IMR-90 (cell line): ENCODE data around the gene CIAO2A. TPM values are rescaled to one million over a fixed set of nuclear protein-coding genes. Genes with fewer than 3 reads are reported as not detected.

Experiments used
- ATAC-seq: fragments of 200-7000 bp; cut with Tn5 transposase; 2 replicates; pipeline ENCODE4 v1.9.1; 2020; ENCODE audit warnings: low read depth, mild to moderate bottlenecking, moderate library complexity
- BruUV-seq: library from RNA; stranded (reverse); fragments of 400-500 nt; replicated peaks from 2 replicates; lab custom pipeline; 2021; lab: Mats Ljungman, UMichigan
- CTCF ChIA-PET: fragments of 300-600 bp; formaldehyde crosslinking; extraction: SDS; loops from one replicate; lab custom pipeline; 2021; ENCODE audit warnings: antibody characterized with exemption; lab: Yijun Ruan, JAX
- POLR2A ChIA-PET: fragments of 300-600 bp; sonication (Branson Sonifier 250); formaldehyde crosslinking; loops from one replicate; lab custom pipeline; 2022; ENCODE audit warnings: antibody characterized with exemption; ENCODE audit not compliant: unreplicated experiment; lab: Charles Lee
- DNase-seq: peaks from one replicate; pipeline ENCODE4 v3.0.0; 2013
- H2AFZ ChIP-seq: replicated peaks from 2 replicates; pipeline ENCODE3; 2013; ENCODE audit warnings: low read length, mild to moderate bottlenecking; ENCODE audit not compliant: poor library complexity
- H2AK5ac ChIP-seq: 2 replicates; pipeline ENCODE4 v1.6.1; 2013; ENCODE audit warnings: low read depth, low read length, inconsistent platforms
- H2AK9ac ChIP-seq: replicated peaks from 2 replicates; pipeline ENCODE3; 2013; ENCODE audit warnings: mild to moderate bottlenecking, low read depth, low read length, moderate library complexity; ENCODE audit not compliant: poor library complexity
- H2BK120ac ChIP-seq: 2 replicates; pipeline ENCODE4 v1.6.1; 2013; ENCODE audit warnings: low read depth, low read length, inconsistent platforms
- H2BK15ac ChIP-seq: 3 replicates; pipeline ENCODE4 v1.6.1; 2013; ENCODE audit warnings: low read depth, low read length, inconsistent platforms
- H2BK20ac ChIP-seq: 2 replicates; pipeline ENCODE4 v1.6.1; 2013; ENCODE audit warnings: low read depth, mild to moderate bottlenecking, inconsistent platforms, low read length, moderate library complexity
- H2BK5ac ChIP-seq: 2 replicates; pipeline ENCODE4 v1.6.1; 2013; ENCODE audit warnings: mild to moderate bottlenecking, low read depth, low read length, inconsistent platforms; ENCODE audit not compliant: poor library complexity, severe bottlenecking
- H3K14ac ChIP-seq: replicated peaks from 2 replicates; pipeline ENCODE4 v1.6.1; 2013; ENCODE audit warnings: low read depth, low read length, inconsistent platforms
- H3K18ac ChIP-seq: 2 replicates; pipeline ENCODE4 v1.6.1; 2013; ENCODE audit warnings: low read depth, low read length, control low read depth
- H3K23ac ChIP-seq: 2 replicates; pipeline ENCODE4 v1.6.1; 2013; ENCODE audit warnings: low read depth, low read length, inconsistent platforms
- H3K27ac ChIP-seq: 2 replicates; pipeline ENCODE4 v1.5.1; 2013; ENCODE audit warnings: mild to moderate bottlenecking, control low read depth, low read length; ENCODE audit not compliant: insufficient read depth
- H3K27me3 ChIP-seq: 2 replicates; pipeline ENCODE4 v1.6.1; 2013; ENCODE audit warnings: low read length; ENCODE audit not compliant: control insufficient read depth, insufficient read depth
- H3K36me3 ChIP-seq: 2 replicates; pipeline ENCODE4 v1.6.1; 2013; ENCODE audit warnings: low read length, mixed read lengths; ENCODE audit not compliant: control insufficient read depth, insufficient read depth
- H3K4ac ChIP-seq: 2 replicates; pipeline ENCODE4 v1.6.1; 2013; ENCODE audit warnings: low read depth, low read length, inconsistent platforms
- H3K4me1 ChIP-seq: 2 replicates; pipeline ENCODE4 v1.6.1; 2013; ENCODE audit warnings: low read length, mixed read lengths; ENCODE audit not compliant: control insufficient read depth, insufficient read depth
- H3K4me2 ChIP-seq: 2 replicates; pipeline ENCODE4 v1.6.1; 2013; ENCODE audit warnings: low read depth, mild to moderate bottlenecking, control low read depth, low read length, moderate library complexity
- H3K4me3 ChIP-seq: 2 replicates; pipeline ENCODE4 v1.5.1; 2013; ENCODE audit warnings: low read depth, mild to moderate bottlenecking, control low read depth, low read length, moderate library complexity; ENCODE audit not compliant: insufficient read depth
- H3K56ac ChIP-seq: 2 replicates; pipeline ENCODE4 v1.6.1; 2013; ENCODE audit warnings: low read length, inconsistent platforms; ENCODE audit not compliant: insufficient read depth; ENCODE audit errors: extremely low read depth
- H3K79me1 ChIP-seq, 2 experiments: 2 replicates each; pipeline ENCODE4 v1.6.1; 2013; ENCODE audit warnings: low read length in 2 of 2, inconsistent platforms in 1 of 2, low read depth in 1 of 2
- H3K9ac ChIP-seq: 2 replicates; pipeline ENCODE4 v1.6.1; 2013; ENCODE audit warnings: low read depth, low read length, control low read depth
- H3K9me1 ChIP-seq: 2 replicates; pipeline ENCODE4 v1.6.1; 2013; ENCODE audit warnings: low read length, inconsistent platforms; ENCODE audit not compliant: insufficient read depth
- H3K9me3 ChIP-seq: 2 replicates; pipeline ENCODE4 v1.6.1; 2013; ENCODE audit warnings: low read length; ENCODE audit not compliant: control insufficient read depth, insufficient read depth
- H4K20me1 ChIP-seq: 2 replicates; pipeline ENCODE4 v1.6.1; 2013; ENCODE audit warnings: low read length, inconsistent platforms; ENCODE audit not compliant: insufficient read depth
- H4K5ac ChIP-seq: 2 replicates; pipeline ENCODE4 v1.6.1; 2013; ENCODE audit warnings: mild to moderate bottlenecking, low read depth, low read length, control low read depth
- H4K8ac ChIP-seq, 2 experiments: 2 replicates each; pipeline ENCODE4 v1.6.1; 2013; ENCODE audit warnings: low read depth in 2 of 2, low read length in 2 of 2, control low read depth in 1 of 2, inconsistent platforms in 1 of 2
- H4K91ac ChIP-seq: 2 replicates; pipeline ENCODE4 v1.6.1; 2013; ENCODE audit warnings: low read depth, low read length, inconsistent platforms; ENCODE audit not compliant: insufficient read depth
- CHD1 ChIP-seq: IDR thresholded peaks from 2 replicates; pipeline ENCODE4 v1.6.1; 2012; ENCODE audit warnings: low read depth, low read length, improper control_type of control experiment
- MAFK ChIP-seq: IDR thresholded peaks from 2 replicates; pipeline ENCODE4 v1.6.1; 2012; ENCODE audit warnings: low read depth, low read length, improper control_type of control experiment
- POLR2A ChIP-seq: IDR thresholded peaks from 2 replicates; pipeline ENCODE4 v1.6.1; 2012; ENCODE audit warnings: mild to moderate bottlenecking, low read depth, low read length
- RFX5 ChIP-seq: IDR thresholded peaks from 2 replicates; pipeline ENCODE4 v1.8.0; 2012; ENCODE audit warnings: low read depth, mild to moderate bottlenecking, low read length, moderate library complexity
- SMC3 ChIP-seq: fragments of 150-350 bp; IDR thresholded peaks from 2 replicates; pipeline ENCODE4 v1.6.1; 2016; ENCODE audit warnings: low read depth, mild to moderate bottlenecking, antibody characterized with exemption, low read length, moderate library complexity
- WGBS, 2 experiments: methylation state at CpG; one replicate each; pipeline versions ENCODE4 v1.1.5 to v1.1.7; 2013; ENCODE audit warnings: missing lambda C conversion rate in 2 of 2; ENCODE audit not compliant: insufficient read length in 1 of 2; ENCODE audit errors: extremely low coverage in 2 of 2; 5-methylcytosine and 5-hydroxymethylcytosine counted together
- dilution Hi-C: fragments of 300-500 bp; cut with HindIII; formaldehyde crosslinking; loops from one replicate; pipeline ENCODE4 v1.14.3; 2018; ENCODE audit warnings: low sequenced_read_pairs; ENCODE audit not compliant: unreplicated experiment
- in situ Hi-C: fragments of 300-500 bp; cut with MboI; formaldehyde crosslinking; loops from 3 replicates; pipeline ENCODE4 v1.14.3; 2019; ENCODE audit warnings: low sequenced_read_pairs, inconsistent platforms, mixed read lengths
- intact Hi-C: fragments of 100-400 bp; cut with micrococcal nuclease; formaldehyde crosslinking; loops from 2 replicates; pipeline ENCODE4 v1.10.0; 2022
- polyA plus RNA-seq, 3 experiments: library from polyadenylated mRNA; depleted of rRNA; stranded (reverse); fragments of >200 nt; gene quantifications; 2 replicates each; pipeline ENCODE4 v1.2.3, GENCODE V29; 2012; ENCODE audit warnings: low replicate concordance in 1 of 3
- total RNA-seq: library from RNA; depleted of rRNA; stranded (reverse); fragments of >200 nt; gene quantifications from 2 replicates; pipeline ENCODE4 v1.2.3, GENCODE V29; 2012

Gene CIAO2A
- total and polyA plus RNA-seq, 2 of the 4 experiments (the other 2 are of a cell fraction) = 36.7 to 38.3 TPM

DNA sequence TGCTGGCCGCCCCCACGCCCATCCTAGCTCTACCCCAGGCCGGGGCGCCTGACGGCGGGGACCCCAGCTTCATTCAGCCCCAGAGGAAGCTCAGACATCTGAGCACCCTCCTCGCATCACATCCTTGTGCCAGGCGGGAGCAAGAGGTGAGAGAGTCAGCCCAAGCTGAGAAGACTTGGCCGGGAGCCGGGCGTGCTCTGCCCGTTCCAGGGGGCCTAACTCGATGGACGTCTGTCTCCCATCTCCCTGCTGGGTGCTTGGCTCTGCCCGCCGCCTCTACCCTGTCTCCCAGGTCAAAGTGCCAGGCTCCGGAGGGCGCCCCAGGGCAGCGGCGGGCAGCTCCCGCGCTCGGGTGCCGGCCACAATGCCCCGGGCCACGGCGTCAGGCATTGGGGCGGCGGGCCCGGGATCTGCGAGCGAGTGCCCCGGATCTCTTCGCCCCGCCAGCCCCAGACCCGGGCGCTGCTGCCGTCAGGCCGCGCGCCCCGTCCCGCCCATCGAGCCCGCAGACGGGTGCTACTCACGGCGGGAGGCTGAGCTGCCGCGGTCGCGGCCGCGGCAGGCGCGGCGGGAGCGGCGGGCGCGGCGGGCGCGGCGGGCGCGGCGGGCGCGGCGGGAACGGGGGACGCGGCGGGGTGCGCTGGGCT, 47.7 kb downstream of the CIAO2A start:
- Histone ChIP-seq H3K9me3 (no peaks in the 10 kb centered on the region), H3K23ac (no peak overlapping the region), H3K79me1 (no peaks in the 10 kb centered on the region), H2AK9ac (no peak overlapping the region), H3K14ac (no peak overlapping the region), H3K18ac (no peak overlapping the region), H3K4ac (no peak overlapping the region), H3K9me1 (0 out of 2 replicates have a peak, but pooled peaks cover 2% of the 10 kb centered on the region), H3K27ac (no peak overlapping the region), H4K8ac (no peak overlapping the region), H4K91ac (no peak overlapping the region), H2AFZ (peak overlapping the region; percentile 80), H2BK120ac (no peak overlapping the region), H2AK5ac (no peak overlapping the region), H2BK20ac (no peak overlapping the region), H3K4me2 (peak overlapping the region; percentile 13; the same call in 1 of the 2 replicates), H2BK15ac (no peak overlapping the region), H4K5ac (no peak overlapping the region), H3K27me3 (peaks cover 40% of the 10 kb centered on the region), H3K4me1 (peaks cover 1% of the 10 kb centered on the region; the same call in 1 of the 2 replicates), H4K20me1 (no peaks in the 10 kb centered on the region; the same call in 1 of the 2 replicates), H3K9ac (no peak overlapping the region), H2BK5ac (no peak overlapping the region), H3K56ac (no peak overlapping the region), H3K4me3 (peak overlapping the region; percentile 21), H3K36me3 (no peaks in the 10 kb centered on the region)
- ATAC-seq (peak; percentile 75), DNase-seq (no peak)
- in situ Hi-C loops (loop anchor here (25.0 kb wide), 1 partner anchor 184 kb away; no protein-coding TSS in a partner anchor), dilution Hi-C loops (no loop called here), intact Hi-C loops (loop anchor here (1.0 to 5.0 kb wide), 3 partner anchors 155 to 294 kb away; partner anchors contain the start of gene HERC1)
- WGBS, 2 experiments = 16% methylated on average over 23 of the region's 76 CpGs; no CpG with 5 or more reads in 1 of the 2 experiments
- ChIA-PET POLR2A (no interaction called here), CTCF (interaction anchor here (0.6 to 1.7 kb wide), 11 partner anchors 9 to 293 kb away, joined by 3 to 12 read pairs (median 3); no protein-coding TSS in a partner anchor)
- TF ChIP-seq POLR2A (no peak), SMC3 (no peak), CHD1 (no peak), MAFK (no peak), RFX5 (no peak)
- BruUV-seq = no TSS peak
